WERI-Rb-1 (cell line): ENCODE measurements around the gene OR2T3.
"Not testable (repeated sequence)": the region's sequence is repeated elsewhere in the genome, so short reads cannot be mapped to it uniquely, and the experiment has no call there.

ENCODE experiments used
- DNase-seq: peaks from one replicate; pipeline ENCODE4 v3.0.0-alpha.2; 2020
- H3K27ac ChIP-seq: fragments of 250-450 bp; sonication (Bioruptor Pico); 2 replicates; pipeline ENCODE4 v1.5.1; 2020; ENCODE audit warnings: mild to moderate bottlenecking, moderate library complexity
- H3K27me3 ChIP-seq: fragments of 250-450 bp; sonication (Bioruptor Pico); 2 replicates; pipeline ENCODE4 v1.5.1; 2021; ENCODE audit warnings: mild to moderate bottlenecking, low read depth, moderate library complexity; ENCODE audit not compliant: insufficient read depth, severe bottlenecking
- H3K36me3 ChIP-seq: fragments of 250-450 bp; sonication (Bioruptor Pico); 2 replicates; pipeline ENCODE4 v1.5.1; 2020; ENCODE audit warnings: mild to moderate bottlenecking, moderate library complexity
- H3K4me3 ChIP-seq: 2 replicates; pipeline ENCODE4 v1.5.1; 2011; ENCODE audit warnings: low read depth, mild to moderate bottlenecking, control low read depth, low read length
- H3K9me3 ChIP-seq: fragments of 250-450 bp; sonication (Bioruptor Pico); 2 replicates; pipeline ENCODE4 v1.5.1; 2021; ENCODE audit warnings: mild to moderate bottlenecking, moderate library complexity; ENCODE audit not compliant: severe bottlenecking

The OR2T3 gene

DNA sequence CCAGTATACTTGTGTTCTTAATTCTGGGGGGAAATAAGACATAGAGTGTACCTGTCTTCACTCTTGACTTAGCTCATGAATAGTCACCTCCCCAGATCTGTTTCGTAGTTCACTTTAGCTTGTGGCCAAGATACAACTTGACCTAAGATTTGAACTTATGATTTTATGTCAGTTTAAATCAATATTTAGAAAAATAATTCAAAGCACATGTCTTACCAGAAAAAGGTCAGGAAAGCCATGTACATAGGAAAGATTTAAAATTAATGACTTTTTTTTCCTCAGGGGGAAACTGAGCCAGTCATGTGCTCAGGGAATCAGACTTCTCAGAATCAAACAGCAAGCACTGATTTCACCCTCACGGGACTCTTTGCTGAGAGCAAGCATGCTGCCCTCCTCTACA is at the start of gene OR2T3:
Gene OR2T3, plus strand, starts transcription at position 301 of the 400 bp plus-strand sequence. Its CDS starts 0 bp downstream, at position 301.
- not testable (repeated sequence) for DNase-seq, H3K4me3 ChIP-seq, H3K36me3 ChIP-seq, H3K9me3 ChIP-seq, H3K27ac ChIP-seq
- H3K27me3 ChIP-seq = peaks cover 36% of the 10 kb centered on the region

- not testable (repeated sequence) for H3K9me3 ChIP-seq, H3K4me3 ChIP-seq, H3K36me3 ChIP-seq, H3K27me3 ChIP-seq, H3K27ac ChIP-seq, DNase-seq
These were observed 45.5 kb upstream of the OR2T3 start for GRCh38 chr1:248427526-248428191.

GRCh38 chr1:248428192-248428533 is 45.0 kb upstream of the OR2T3 start:
- not testable (repeated sequence) for H3K36me3 ChIP-seq, H3K9me3 ChIP-seq, H3K27ac ChIP-seq, H3K4me3 ChIP-seq, DNase-seq
- H3K27me3 ChIP-seq = peaks cover 11% of the 10 kb centered on the region

- not testable (repeated sequence) for H3K27ac ChIP-seq, H3K36me3 ChIP-seq, H3K4me3 ChIP-seq, DNase-seq, H3K9me3 ChIP-seq
- peaks cover 10% of the 10 kb centered on the region for H3K27me3 ChIP-seq
These were observed 41.5 kb upstream of the OR2T3 start for GRCh38 chr1:248431683-248432082.

DNA sequence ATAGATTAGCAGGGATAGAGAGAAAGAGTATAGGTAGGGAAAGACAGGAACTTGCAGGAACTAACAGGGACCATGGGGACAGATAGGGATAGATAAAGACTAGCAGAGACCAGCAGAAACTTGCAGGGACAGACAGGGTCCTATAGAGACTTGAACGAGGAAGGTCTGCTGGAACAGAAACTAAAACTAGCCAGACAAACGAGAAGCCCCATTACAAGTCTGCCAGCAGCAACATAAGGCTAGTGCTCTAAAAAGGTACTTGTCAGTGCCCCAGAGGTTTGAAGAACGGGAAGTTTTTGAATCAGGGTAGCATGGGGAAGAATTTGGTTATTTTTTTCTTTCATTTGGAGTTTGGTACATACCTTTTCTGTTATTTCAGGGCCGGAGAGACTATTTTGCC is 41.0 kb upstream of the OR2T3 start:
- not testable (repeated sequence) for DNase-seq, H3K36me3 ChIP-seq, H3K9me3 ChIP-seq, H3K4me3 ChIP-seq, H3K27ac ChIP-seq
- H3K27me3 ChIP-seq = peaks cover 11% of the 10 kb centered on the region

- H3K36me3 ChIP-seq, DNase-seq, H3K9me3 ChIP-seq, H3K27ac ChIP-seq, H3K4me3 ChIP-seq: not testable (repeated sequence)
- peaks cover 11% of the 10 kb centered on the region for H3K27me3 ChIP-seq
These were observed 39.2 kb upstream of the OR2T3 start for GRCh38 chr1:248433811-248434415.

GRCh38 chr1:248434913-248435312 is 38.2 kb upstream of the OR2T3 start:
- not testable (repeated sequence) for H3K36me3 ChIP-seq, H3K9me3 ChIP-seq, H3K4me3 ChIP-seq, H3K27ac ChIP-seq, DNase-seq
- peaks cover 15% of the 10 kb centered on the region for H3K27me3 ChIP-seq

DNA sequence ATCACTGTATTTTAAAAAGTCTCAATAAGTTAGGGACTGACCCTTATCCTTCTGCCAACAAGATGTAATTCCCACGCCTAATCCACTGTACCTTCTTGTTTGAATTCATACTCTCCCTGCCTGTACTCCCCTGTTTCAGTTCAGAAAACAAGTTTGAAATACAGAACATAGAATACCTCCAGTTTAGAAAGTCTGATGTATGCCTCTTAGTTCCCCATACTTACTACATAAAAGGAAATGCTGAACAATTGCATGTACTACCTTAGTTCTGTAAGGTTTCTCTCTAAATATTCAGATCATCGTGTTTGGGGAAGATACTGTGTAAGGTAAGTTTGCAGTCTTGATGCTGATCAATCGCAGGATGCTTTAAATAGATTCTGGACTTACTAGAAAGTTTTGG is 36.8 kb upstream of the OR2T3 start:
- not testable (repeated sequence) for H3K36me3 ChIP-seq, H3K27ac ChIP-seq, DNase-seq, H3K4me3 ChIP-seq, H3K9me3 ChIP-seq
- H3K27me3 ChIP-seq = peaks cover 22% of the 10 kb centered on the region

DNA sequence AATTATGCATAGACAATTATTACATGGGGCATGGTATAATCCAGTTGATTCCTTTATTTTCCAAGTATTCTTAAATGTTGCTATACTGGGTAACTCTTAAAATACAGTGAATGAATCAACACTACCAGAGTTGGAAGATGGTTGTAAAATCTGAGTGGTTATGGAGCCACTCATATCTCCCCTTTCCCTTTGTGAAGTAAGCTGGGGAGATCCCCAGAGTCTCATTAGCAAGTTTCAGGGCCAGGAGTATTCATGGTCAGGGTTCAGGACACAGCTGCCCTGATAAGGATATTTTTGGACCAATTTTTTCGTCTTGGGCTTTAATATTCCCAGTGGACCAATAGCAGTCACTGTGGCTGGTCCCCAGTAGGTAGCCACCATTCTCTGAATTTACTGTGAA is 34.5 kb upstream of the OR2T3 start:
- not testable (repeated sequence) for H3K9me3 ChIP-seq, DNase-seq, H3K27ac ChIP-seq, H3K4me3 ChIP-seq, H3K36me3 ChIP-seq
- peaks cover 20% of the 10 kb centered on the region for H3K27me3 ChIP-seq

GRCh38 chr1:248439283-248439682 is 33.9 kb upstream of the OR2T3 start:
- H3K4me3 ChIP-seq, H3K9me3 ChIP-seq, DNase-seq, H3K27ac ChIP-seq, H3K36me3 ChIP-seq: not testable (repeated sequence)
- peaks cover 24% of the 10 kb centered on the region for H3K27me3 ChIP-seq

- not testable (repeated sequence) for H3K27ac ChIP-seq, DNase-seq, H3K4me3 ChIP-seq, H3K9me3 ChIP-seq, H3K36me3 ChIP-seq
- H3K27me3 ChIP-seq = peaks cover 38% of the 10 kb centered on the region
These were observed 30.5 kb upstream of the OR2T3 start for GRCh38 chr1:248442500-248443277.

DNA sequence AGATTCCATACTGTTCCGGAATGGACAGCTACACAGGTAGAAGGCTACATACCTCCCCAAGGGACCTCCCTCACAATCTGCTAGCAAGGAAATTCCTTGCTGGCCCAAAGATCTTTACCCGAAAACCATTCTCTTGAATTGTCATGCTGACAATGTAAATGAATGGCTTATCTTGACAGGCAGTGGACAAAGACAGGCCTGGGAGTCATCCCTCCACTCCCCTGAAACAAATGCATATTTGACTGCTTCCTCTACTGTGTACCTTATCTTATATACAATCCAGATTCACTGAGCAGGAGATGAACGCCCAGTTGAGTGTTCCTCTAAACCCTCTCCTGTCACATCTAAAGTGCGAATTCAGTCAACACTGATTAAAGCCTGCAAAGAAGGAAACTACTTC is 28.5 kb upstream of the OR2T3 start:
- not testable (repeated sequence) for H3K27ac ChIP-seq, H3K9me3 ChIP-seq, DNase-seq, H3K4me3 ChIP-seq, H3K36me3 ChIP-seq
- H3K27me3 ChIP-seq = peaks cover 35% of the 10 kb centered on the region

DNA sequence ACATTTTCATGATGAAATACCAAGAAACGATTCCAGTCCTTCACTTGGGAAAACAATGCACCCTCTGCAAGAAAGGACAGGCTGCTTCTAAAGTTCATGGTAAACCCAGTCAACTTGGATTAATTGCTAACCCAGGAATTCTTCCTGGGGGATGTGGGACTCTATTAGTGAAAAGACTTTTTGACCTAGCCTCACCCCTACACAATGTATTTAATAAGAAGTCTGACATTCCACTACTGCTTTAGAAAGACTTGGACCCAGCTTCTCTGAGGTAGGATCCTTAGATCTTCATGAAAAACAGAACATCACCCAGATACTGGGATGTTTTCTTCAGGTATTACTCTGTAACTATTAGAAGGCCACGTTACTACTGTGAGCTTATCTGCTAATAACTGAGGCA is 27.8 kb upstream of the OR2T3 start, which contains the start of gene OR2T2:
Gene OR2T2, plus strand, starts transcription at position 239 of the 400 bp plus-strand sequence. CDS start 7,161 bp downstream, outside the sequence.
- not testable (repeated sequence) for H3K4me3 ChIP-seq, H3K27ac ChIP-seq, H3K9me3 ChIP-seq, H3K36me3 ChIP-seq, DNase-seq
- H3K27me3 ChIP-seq = peaks cover 29% of the 10 kb centered on the region

- not testable (repeated sequence) for H3K9me3 ChIP-seq, H3K36me3 ChIP-seq, H3K27ac ChIP-seq, H3K4me3 ChIP-seq, DNase-seq
- peaks cover 22% of the 10 kb centered on the region for H3K27me3 ChIP-seq
These were observed 24.6 kb upstream of the OR2T3 start for GRCh38 chr1:248448409-248449074.
